HFF-Myc (cell line): ENCODE data around the gene GAL.
A peak's percentile ranks its signal among the peaks of the same experiment; 100 is the strongest.

Experiments used
- DNase-seq: peaks from one replicate; pipeline ENCODE4 v3.0.0-alpha.2; 2011; ENCODE audit warnings: low read depth; ENCODE audit errors: extremely low read depth
- H3K4me3 ChIP-seq: replicated peaks from 2 replicates; pipeline ENCODE4 v1.5.1; 2011; ENCODE audit warnings: low read depth, mild to moderate bottlenecking, control low read depth, low read length
- CTCF ChIP-seq: IDR thresholded peaks from 2 replicates; pipeline ENCODE4 v1.5.1; 2012; ENCODE audit warnings: mild to moderate bottlenecking, low read depth, low read length, control low read depth; ENCODE audit errors: missing control alignments

Gene GAL

GRCh38 chr11:68655406-68655805, 28.9 kb upstream of the GAL start:
- no peak for TF ChIP-seq CTCF
- no peak for DNase-seq
- no peak overlapping the region for H3K4me3 ChIP-seq

DNA sequence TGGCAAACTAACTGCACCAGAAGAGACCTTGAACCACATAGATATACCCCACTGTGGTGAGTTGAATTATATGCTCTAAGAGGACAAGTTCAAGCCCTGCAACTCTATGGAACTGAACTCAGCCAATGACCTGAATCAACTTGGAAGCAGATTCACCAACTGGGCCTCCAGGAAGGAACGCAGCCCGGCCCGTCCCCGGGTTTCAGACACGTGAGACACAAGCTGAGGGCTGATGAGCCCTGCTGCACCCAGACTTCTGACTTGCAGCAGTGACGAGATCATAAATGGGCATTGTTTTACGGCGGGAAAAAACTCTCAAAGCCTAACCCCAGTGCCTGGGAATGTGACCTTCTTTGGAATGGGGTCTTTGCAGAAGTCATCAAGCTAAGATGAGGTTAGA, 28.5 kb upstream of the GAL start:
- no peak for DNase-seq
- no peak overlapping the region for H3K4me3 ChIP-seq
- no peak for TF ChIP-seq CTCF

DNA sequence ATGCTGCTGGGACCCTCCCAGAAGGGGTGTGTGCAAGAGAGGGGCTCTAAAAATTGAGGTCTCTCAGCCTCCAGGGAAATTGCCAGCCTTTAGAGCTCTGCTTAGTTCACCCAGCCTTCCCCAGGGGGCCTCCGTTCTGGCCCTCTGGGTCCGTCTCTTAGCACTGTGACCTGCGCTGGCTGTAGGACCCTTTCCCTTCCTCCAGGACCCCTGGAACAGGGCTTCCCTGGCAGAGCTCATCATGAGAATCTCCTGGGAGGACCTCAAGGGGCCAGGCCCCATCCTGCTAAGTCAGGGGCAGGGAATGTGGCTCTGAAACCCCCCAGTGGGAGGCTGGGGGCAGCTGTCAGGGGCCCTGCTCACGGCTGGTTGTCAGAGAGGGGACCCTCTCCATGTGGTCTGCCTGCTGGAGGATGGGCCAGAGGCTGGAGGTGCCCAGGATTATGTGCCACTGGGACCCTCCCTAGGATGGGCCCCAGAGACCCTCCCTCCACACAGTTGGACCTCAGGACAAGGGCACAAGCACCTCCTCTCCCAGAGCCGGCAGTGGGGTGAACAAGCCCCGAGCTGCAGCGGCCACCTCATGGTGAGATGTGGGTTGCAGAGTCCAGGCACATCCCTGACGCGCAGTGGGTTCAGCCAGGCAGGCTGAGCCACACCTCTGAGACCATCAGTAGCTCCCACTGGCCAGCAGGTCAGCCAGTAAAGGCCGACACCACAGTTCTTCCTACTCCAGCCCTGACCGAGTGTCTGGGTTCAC, 27.1 kb upstream of the GAL start:
- no peak overlapping the region for H3K4me3 ChIP-seq
- no peak for TF ChIP-seq CTCF
- no peak for DNase-seq

DNA sequence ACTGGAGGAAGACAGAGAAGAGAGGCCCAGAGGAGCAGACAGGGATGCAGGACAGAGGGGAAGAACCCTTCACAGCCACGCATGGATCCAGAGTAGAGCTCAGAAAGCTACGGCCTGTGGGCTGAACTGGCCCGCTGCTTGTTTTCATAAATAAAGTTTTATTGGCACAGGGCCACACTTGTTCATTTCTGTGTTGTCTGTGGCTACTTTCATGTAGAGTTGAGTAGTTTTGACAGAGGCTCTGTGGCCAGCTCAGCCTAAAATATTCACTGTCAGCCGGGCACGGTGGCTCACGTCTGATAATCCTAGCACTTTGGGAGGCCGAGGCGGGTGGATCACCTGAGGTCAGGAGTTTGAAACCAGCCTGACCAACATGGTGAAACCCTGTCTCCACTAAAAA, 26.2 kb upstream of the GAL start:
- no peak overlapping the region for H3K4me3 ChIP-seq
- no peak for TF ChIP-seq CTCF
- DNase-seq = no peak

DNA sequence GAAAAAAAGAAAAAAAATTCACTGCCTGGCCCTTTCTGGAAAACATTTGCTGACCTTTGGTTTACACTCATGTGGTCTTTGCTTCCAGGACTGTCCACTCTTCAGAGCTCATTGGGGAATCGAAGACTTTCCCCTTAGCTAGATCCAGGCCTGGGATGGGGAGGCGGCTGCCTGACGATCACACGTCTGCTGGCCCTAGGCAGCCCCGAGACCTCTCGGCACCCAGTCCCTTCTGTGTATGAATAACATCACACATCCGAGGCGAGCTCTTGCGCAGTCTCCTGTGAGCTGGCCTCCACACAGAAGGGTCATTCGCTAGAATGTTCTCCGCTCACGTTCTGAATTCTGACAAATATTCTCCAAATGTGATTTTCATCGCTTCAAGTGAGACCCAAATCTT, 25.7 kb upstream of the GAL start:
- H3K4me3 ChIP-seq = no peak overlapping the region
- no peak for TF ChIP-seq CTCF
- no peak for DNase-seq

DNA sequence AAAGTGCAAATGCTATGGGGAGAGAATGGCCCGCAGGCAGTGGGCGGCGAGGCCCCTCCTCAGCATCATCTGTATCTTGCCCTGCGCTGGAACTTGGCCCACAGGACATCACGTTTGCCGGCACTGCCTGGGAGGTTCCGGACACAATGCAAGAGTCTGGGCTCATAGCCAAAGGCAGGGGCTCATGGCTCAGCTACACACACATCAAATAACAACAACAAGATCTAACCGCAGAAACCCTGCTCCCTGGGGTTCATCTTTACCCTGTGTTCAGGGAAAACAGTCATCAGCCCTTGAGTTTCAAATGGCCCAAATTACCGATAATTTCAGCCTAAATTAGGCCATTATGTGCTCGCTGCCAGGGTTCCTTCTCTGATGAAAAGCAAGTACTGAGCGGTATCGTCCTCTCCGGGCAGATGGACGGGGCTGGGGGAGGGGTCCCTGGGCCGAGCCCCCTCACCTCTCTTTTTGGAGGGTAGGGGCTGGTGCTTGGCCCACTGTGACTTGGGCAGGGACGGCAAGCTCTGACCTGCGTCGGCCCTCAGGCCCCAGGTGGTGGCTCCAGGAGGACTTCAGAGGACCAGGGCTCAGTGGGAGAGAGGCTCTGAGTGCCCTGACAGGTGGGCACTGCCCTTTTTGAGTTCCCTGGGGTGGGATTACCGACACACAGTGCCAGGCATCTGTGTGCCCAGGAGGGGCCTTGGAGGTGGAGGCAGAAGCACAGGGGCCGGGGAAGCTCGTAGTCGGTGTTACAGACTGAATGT, 25.0 kb upstream of the GAL start:
- H3K4me3 ChIP-seq = no peak overlapping the region
- peak; percentile 96 for DNase-seq
- no peak for TF ChIP-seq CTCF
